Effector memory CD4-positive, alpha-beta T cell (primary cell): ENCODE data around the gene PLAAT1.

Experiments
- DNase-seq, 3 donors: peaks; one replicate each; pipeline ENCODE4 v3.0.0-alpha.2; 2020
- H3K27ac ChIP-seq: 2 replicates; pipeline ENCODE4 v1.7.0; 2013; ENCODE audit warnings: mild to moderate bottlenecking, low read length, moderate library complexity; ENCODE audit not compliant: insufficient read depth, poor library complexity, severe bottlenecking
- H3K27me3 ChIP-seq: replicated peaks from 2 replicates; pipeline ENCODE4 v1.7.0; 2013; ENCODE audit warnings: mild to moderate bottlenecking, low read length; ENCODE audit not compliant: insufficient read depth, control insufficient read depth, poor library complexity, severe bottlenecking
- H3K36me3 ChIP-seq: 2 replicates; pipeline ENCODE4 v1.7.0; 2013; ENCODE audit warnings: mild to moderate bottlenecking, low read length, moderate library complexity; ENCODE audit not compliant: control insufficient read depth, insufficient read depth
- H3K4me1 ChIP-seq: 2 replicates; pipeline ENCODE4 v1.7.0; 2013; ENCODE audit warnings: low read length, mild to moderate bottlenecking; ENCODE audit not compliant: control insufficient read depth, insufficient read depth, poor library complexity, severe bottlenecking
- H3K4me3 ChIP-seq: 2 replicates; pipeline ENCODE4 v1.7.0; 2013; ENCODE audit warnings: low read length, low read depth, mild to moderate bottlenecking; ENCODE audit not compliant: insufficient read depth, poor library complexity, severe bottlenecking
- H3K9me3 ChIP-seq: 2 replicates; pipeline ENCODE4 v1.7.0; 2013; ENCODE audit warnings: mild to moderate bottlenecking, low read length, moderate library complexity; ENCODE audit not compliant: control insufficient read depth

The PLAAT1 gene

GRCh38 chr3:193297421-193297820, 56.4 kb downstream of the PLAAT1 start:
- no peak overlapping the region for H3K4me3 ChIP-seq
- H3K36me3 ChIP-seq: no peaks in the 10 kb centered on the region
- H3K27me3 ChIP-seq: no peaks in the 10 kb centered on the region
- H3K9me3 ChIP-seq: no peaks in the 10 kb centered on the region
- DNase-seq: no peak
- H3K4me1 ChIP-seq: no peaks in the 10 kb centered on the region
- no peak overlapping the region for H3K27ac ChIP-seq

DNA sequence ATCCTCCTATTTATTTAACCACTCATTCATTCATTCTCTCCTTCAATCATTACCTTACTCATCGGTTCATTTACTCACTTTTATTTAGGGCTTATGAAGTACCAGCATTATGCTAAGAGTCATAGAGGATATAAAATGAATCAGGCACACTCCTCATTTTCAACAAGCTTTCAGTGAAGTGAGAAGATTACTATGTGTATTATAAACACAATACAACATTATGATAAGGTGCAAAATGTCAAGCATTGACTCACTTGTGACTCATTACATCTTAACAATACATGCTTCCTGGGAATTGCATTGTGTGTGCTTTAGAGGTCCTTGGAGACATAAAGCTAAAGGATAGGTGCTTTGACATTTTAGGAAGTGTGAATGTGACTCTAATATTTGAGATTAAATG, 60.4 kb downstream of the PLAAT1 start:
- H3K4me3 ChIP-seq: no peak overlapping the region
- no peaks in the 10 kb centered on the region for H3K4me1 ChIP-seq
- no peaks in the 10 kb centered on the region for H3K36me3 ChIP-seq
- no peak for DNase-seq
- H3K27ac ChIP-seq: no peak overlapping the region
- no peaks in the 10 kb centered on the region for H3K27me3 ChIP-seq
- H3K9me3 ChIP-seq: no peaks in the 10 kb centered on the region

DNA sequence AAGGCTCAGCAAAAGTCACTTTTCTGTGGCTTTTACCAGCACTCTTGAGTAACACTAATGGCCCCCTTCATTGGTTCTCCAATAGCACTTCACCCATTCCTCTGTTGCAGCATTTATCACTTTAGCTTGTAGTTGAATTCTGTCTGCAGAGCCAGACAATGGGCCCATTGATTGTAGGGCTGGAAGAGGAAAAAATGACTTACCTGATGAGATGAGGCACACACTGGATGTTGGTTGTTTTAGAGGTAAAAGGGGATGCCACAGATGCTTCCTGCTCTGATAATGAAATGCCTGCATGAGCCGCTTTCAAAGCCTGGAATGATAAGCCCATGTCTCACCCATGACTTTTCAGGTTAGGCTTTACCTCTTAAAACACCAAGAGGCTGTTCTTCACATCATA, 64.3 kb downstream of the PLAAT1 start:
- DNase-seq: no peak
- Histone ChIP-seq H3K36me3 (no peaks in the 10 kb centered on the region), H3K27me3 (no peaks in the 10 kb centered on the region), H3K27ac (no peak overlapping the region), H3K4me3 (no peak overlapping the region), H3K4me1 (no peaks in the 10 kb centered on the region), H3K9me3 (no peaks in the 10 kb centered on the region)

DNA sequence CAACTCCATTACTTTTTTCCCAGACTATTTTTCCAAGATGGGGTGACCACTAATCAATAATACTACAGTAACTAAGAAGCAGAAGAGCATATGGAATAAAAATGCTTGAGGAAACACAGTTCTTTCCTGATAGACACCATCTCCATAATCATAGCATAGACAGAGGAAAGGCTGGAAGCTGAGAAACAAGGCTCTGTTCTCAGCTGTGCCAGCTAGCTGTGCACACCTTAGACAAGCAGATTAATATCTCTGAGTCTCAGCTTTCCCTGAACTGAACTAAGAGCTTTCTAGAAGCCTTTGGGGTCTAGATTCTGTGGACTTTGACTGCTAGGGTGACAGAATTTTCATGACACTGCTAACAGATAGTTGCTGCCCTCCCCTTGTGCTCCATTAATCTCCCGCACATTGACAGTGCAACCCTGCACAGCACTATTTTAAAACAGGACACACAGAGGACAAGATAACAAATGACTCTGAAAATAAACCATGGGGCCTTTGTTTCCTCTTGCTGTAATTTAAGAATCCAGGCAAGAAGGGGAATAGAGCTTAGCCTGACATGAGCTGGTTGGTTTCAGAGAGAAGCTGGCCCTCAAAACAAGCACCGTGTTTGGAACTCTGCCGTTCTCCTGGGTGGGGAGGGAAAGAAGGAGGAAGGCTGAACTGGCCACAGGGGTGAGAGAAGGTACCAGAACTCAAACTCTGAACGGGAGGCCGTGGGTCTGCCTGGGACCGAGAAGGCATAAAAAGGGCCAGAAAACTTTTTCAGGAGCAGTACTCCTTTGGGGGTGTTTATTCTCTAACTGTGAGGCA, 70.1 kb downstream of the PLAAT1 start:
- H3K4me3 ChIP-seq: no peak overlapping the region
- H3K36me3 ChIP-seq: no peaks in the 10 kb centered on the region
- H3K4me1 ChIP-seq: no peaks in the 10 kb centered on the region
- DNase-seq: no peak
- no peak overlapping the region for H3K27ac ChIP-seq
- no peaks in the 10 kb centered on the region for H3K27me3 ChIP-seq
- H3K9me3 ChIP-seq: no peaks in the 10 kb centered on the region

DNA sequence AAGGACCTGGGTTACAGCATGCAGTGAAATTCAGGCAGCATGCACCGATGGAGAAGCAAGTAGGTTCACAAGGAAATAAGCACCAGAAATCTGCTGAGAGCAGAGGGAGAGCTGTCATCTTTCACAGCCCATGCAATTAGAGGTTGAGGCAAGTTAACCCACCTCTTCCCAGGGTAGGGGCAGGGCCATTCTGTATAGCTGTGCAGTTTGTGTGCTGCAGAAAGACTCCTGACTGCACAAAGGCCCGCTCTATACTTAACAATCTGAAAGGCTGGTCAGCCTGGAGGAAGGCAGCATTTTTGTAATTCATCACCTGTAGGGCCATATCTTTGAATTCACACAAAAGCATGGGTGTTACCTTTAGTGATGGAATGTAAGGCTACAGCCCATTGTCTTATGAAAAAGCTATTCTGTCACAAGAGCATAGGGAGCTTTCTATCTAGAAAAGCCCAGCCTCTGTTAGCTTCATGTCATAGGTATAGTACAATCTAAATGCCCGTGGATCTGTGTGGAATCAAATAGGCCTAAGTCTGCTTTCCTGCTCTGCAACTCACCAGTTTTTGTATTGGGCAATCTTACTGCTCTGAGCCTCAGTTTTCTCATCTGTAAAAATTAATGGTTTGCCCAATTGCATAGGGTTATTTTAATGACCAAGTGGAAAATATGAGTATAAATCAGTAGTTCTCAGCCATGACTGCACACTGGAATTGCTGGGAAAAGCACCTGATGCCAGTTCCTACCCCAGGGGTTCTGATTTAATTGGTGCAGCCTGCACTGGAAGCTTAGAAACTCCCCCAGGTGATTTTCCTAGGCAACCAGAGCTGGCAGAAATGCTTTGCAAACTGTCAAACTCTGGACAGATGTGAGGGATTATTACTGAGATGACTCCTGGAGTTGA, 72.3 kb downstream of the PLAAT1 start:
- no peak for DNase-seq
- Histone ChIP-seq H3K36me3 (no peaks in the 10 kb centered on the region), H3K27ac (no peak overlapping the region), H3K4me3 (no peak overlapping the region), H3K4me1 (no peaks in the 10 kb centered on the region), H3K9me3 (no peaks in the 10 kb centered on the region), H3K27me3 (no peaks in the 10 kb centered on the region)

DNA sequence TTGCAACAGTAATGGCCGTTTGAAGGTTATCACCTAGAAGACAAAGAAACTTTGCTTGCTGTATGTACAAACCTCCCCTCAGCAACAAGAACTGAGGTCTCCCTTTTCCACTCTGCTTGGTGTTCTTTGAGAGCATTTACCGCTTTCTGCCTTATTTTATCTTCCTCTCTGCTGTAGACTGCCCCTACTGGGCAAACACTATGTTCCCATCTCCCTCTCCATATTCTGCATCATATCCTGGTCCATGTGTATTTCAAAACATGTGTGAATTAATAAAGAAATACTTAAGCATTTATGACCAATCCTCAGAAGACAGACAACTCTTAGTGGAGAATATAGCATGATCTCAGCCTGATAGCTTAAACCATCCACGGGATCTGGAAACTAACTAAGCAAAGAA, 73.1 kb downstream of the PLAAT1 start:
- H3K27me3 ChIP-seq: no peaks in the 10 kb centered on the region
- H3K27ac ChIP-seq: no peak overlapping the region
- no peaks in the 10 kb centered on the region for H3K4me1 ChIP-seq
- H3K4me3 ChIP-seq: no peak overlapping the region
- H3K36me3 ChIP-seq: no peaks in the 10 kb centered on the region
- no peak for DNase-seq
- H3K9me3 ChIP-seq: no peaks in the 10 kb centered on the region

GRCh38 chr3:193317682-193318300, 76.8 kb downstream of the PLAAT1 start:
- H3K9me3 ChIP-seq: no peaks in the 10 kb centered on the region
- no peaks in the 10 kb centered on the region for H3K36me3 ChIP-seq
- no peaks in the 10 kb centered on the region for H3K4me1 ChIP-seq
- H3K4me3 ChIP-seq: no peak overlapping the region
- H3K27me3 ChIP-seq: no peaks in the 10 kb centered on the region
- no peak overlapping the region for H3K27ac ChIP-seq
- no peak for DNase-seq
